Common myeloid progenitor, CD34-positive (primary cell): ENCODE results near the gene OTC.

Experiments
- CTCF ChIA-PET: fragments of 350-600 bp; sonication (Branson Sonifier 250); formaldehyde crosslinking; loops from one replicate; lab custom pipeline; 2021; ENCODE audit warnings: antibody characterized with exemption; lab: Charles Lee
- POLR2A ChIA-PET: fragments of 350-600 bp; sonication (Branson Sonifier 250); formaldehyde crosslinking; loops from one replicate; lab custom pipeline; 2021; ENCODE audit warnings: antibody characterized with exemption; lab: Charles Lee
- DNase-seq, 3 donors: peaks; one replicate each; pipeline versions ENCODE4 v3.0.0 to v3.0.0-alpha.2; 2013
- H3K27ac ChIP-seq, 2 experiments: 1 replicate in 1 of 2; 2 replicates in 1 of 2; pipeline ENCODE4 v1.7.0; 2013; ENCODE audit warnings: inconsistent platforms in 2 of 2, low read length in 2 of 2, mild to moderate bottlenecking in 2 of 2, low read depth in 1 of 2, moderate library complexity in 1 of 2; ENCODE audit not compliant: severe bottlenecking in 2 of 2, insufficient read depth in 1 of 2, poor library complexity in 1 of 2
- H3K27me3 ChIP-seq, 5 experiments: replicated peaks in 2 of 5; 1 replicate in 3 of 5; 2 replicates in 2 of 5; pipeline versions ENCODE4 v1.6.1 to v1.7.0; 2013; ENCODE audit warnings: low read length in 4 of 5, mild to moderate bottlenecking in 2 of 5, moderate library complexity in 2 of 5, inconsistent platforms in 1 of 5; ENCODE audit not compliant: insufficient read depth in 5 of 5, control insufficient read depth in 4 of 5
- H3K36me3 ChIP-seq, 4 experiments: 1 replicate in 2 of 4; 2 replicates in 2 of 4; pipeline versions ENCODE4 v1.6.1 to v1.7.0; 2013; ENCODE audit warnings: low read length in 3 of 4, control low read depth in 1 of 4, mild to moderate bottlenecking in 1 of 4; ENCODE audit not compliant: control insufficient read depth in 4 of 4, insufficient read depth in 4 of 4
- H3K4me1 ChIP-seq, 4 experiments: 1 replicate in 3 of 4; 2 replicates in 1 of 4; pipeline versions ENCODE4 v1.6.1 to v1.7.1; 2013; ENCODE audit warnings: low read length in 3 of 4, mild to moderate bottlenecking in 3 of 4, control low read depth in 1 of 4, inconsistent platforms in 1 of 4, moderate library complexity in 1 of 4; ENCODE audit not compliant: control insufficient read depth in 4 of 4, insufficient read depth in 4 of 4; ENCODE audit errors: control extremely low read depth in 1 of 4
- H3K4me3 ChIP-seq, 7 experiments: 1 replicate in 4 of 7; 2 replicates in 3 of 7; pipeline versions ENCODE4 v1.5.1 to v1.7.0; 2013; ENCODE audit warnings: mild to moderate bottlenecking in 7 of 7, low read length in 6 of 7, moderate library complexity in 6 of 7, inconsistent platforms in 2 of 7, low read depth in 2 of 7, control low read depth in 1 of 7; ENCODE audit not compliant: insufficient read depth in 4 of 7, control insufficient read depth in 1 of 7; ENCODE audit errors: extremely low read depth in 1 of 7
- H3K9me3 ChIP-seq, 5 experiments: 1 replicate in 4 of 5; 2 replicates in 1 of 5; pipeline versions ENCODE4 v1.6.1 to v1.7.1; 2013; ENCODE audit warnings: low read length in 4 of 5, mild to moderate bottlenecking in 2 of 5, inconsistent platforms in 1 of 5, low read depth in 1 of 5, moderate library complexity in 1 of 5; ENCODE audit not compliant: control insufficient read depth in 4 of 5, insufficient read depth in 2 of 5; ENCODE audit errors: control extremely low read depth in 1 of 5
- WGBS: methylation state at CpG from one replicate; pipeline ENCODE4 v1.1.5; 2013; ENCODE audit not compliant: insufficient coverage; 5-methylcytosine and 5-hydroxymethylcytosine counted together

OTC gene

DNA sequence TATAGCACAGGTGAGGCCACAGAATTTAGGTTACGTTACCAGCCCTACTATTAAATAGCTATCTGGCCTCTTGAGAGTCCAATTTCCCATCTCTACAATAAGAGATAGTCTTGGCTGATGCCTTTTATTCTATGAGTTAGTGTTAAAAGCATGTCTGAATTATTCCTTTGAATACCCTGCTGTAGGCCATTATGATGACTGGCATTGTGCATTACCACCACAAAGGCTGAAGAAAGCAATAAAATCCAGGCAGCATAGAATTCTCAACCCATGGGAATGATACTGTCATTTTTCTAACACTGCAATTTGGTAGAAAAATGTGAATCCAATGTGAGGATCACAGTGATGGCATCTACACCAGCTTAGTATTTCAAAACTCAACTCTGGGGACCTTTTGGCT lies 51.4 kb downstream of the OTC start:
- no peaks in the 10 kb centered on the region for H3K9me3 ChIP-seq
- H3K4me3 ChIP-seq, result no peak overlapping the region
- no peaks in the 10 kb centered on the region for H3K4me1 ChIP-seq
- no peak for DNase-seq
- no peaks in the 10 kb centered on the region for H3K36me3 ChIP-seq
- ChIA-PET CTCF (no interaction called here), POLR2A (no interaction called here)
- WGBS, result no CpG with 5 or more reads among the region's 1 CpG
- H3K27ac ChIP-seq, result no peak overlapping the region
- peaks cover 0 to 6% (median 0%) of the 10 kb centered on the region in 5 experiments for H3K27me3 ChIP-seq

DNA sequence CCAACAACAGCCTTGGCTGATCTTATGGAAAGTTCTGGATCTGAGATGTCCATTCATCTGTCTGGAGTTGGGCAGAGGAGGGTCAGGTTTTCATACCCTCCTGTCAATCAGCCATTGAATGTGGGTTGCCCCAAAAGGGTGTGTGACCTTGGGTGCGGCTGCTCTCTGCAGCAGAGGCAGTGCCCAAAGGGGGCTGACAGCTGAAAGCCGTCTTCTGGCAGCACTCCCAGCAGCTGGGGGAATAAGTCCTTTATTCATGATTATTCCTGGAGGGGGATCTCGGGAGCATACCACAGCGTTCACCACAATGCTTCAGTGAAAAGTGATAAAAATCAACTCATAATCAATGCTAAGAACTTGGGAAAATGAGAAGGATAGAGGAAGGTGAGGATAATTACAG lies 54.7 kb downstream of the OTC start:
- POLR2A ChIA-PET, result no interaction called here
- CTCF ChIA-PET, result no interaction called here

DNA sequence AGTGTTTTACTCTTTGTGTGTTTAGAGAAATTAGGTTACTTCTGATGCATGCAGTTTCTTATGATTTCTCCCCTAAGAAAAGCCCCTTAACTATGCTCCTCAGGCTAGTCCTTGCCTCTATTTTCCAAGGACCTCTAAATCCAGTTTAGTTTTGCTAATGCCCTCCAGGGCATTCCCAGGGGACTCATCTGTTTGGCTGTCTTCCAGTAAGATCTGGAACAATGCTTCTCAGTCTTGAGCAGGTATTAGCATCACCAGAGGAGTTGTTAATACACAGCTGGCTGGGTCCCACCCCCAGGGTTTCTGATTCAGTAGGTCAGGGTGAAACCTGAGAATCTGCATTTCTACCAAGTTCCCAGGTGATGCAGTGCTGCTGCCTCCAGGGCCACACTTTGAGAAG lies 56.9 kb downstream of the OTC start:
- H3K27ac ChIP-seq, result no peak overlapping the region
- no peak for DNase-seq
- no peaks in the 10 kb centered on the region for H3K9me3 ChIP-seq
- no peak overlapping the region for H3K4me3 ChIP-seq
- CTCF ChIA-PET, result no interaction called here
- peaks cover 0 to 3% (median 0%) of the 10 kb centered on the region in 5 experiments for H3K27me3 ChIP-seq
- no peaks in the 10 kb centered on the region for H3K4me1 ChIP-seq
- H3K36me3 ChIP-seq, result no peaks in the 10 kb centered on the region
- POLR2A ChIA-PET, result no interaction called here

More for the DNA sequence above, 54.7 kb downstream of the OTC start:
- H3K4me1 ChIP-seq, result no peaks in the 10 kb centered on the region
- WGBS, result 100% methylated on average over 1 of the region's 4 CpGs
- no peak overlapping the region for H3K27ac ChIP-seq
- no peaks in the 10 kb centered on the region for H3K9me3 ChIP-seq
- no peak overlapping the region for H3K4me3 ChIP-seq
- no peak for DNase-seq
- H3K36me3 ChIP-seq, result no peaks in the 10 kb centered on the region
- peaks cover 0 to 3% (median 0%) of the 10 kb centered on the region in 5 experiments for H3K27me3 ChIP-seq

DNA sequence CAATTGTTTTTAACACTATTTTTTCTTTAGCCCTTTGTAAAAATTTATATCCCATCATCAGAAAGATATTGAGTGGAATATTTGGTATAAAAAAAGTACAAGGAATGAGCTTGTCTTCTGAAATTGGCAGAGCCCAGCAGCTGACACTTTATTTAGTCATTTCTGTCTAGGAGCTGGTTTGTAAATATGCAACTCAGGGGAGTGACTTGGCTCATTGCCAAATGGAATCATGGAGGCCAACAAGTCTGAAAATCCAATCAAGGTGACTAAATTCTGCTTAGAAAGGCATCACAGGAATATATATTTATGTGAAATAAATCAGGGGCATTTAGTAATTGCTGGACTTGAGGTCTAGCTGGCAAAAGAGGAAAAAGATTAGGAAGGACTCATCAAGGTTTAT lies 74.4 kb downstream of the OTC start:
- Histone ChIP-seq H3K9me3 (peaks cover 0 to 1% (median 0%) of the 10 kb centered on the region in 5 experiments), H3K27me3 (no peaks in the 10 kb centered on the region), H3K4me3 (no peak overlapping the region), H3K36me3 (no peaks in the 10 kb centered on the region), H3K27ac (no peak overlapping the region), H3K4me1 (no peaks in the 10 kb centered on the region)
- ChIA-PET CTCF (no interaction called here), POLR2A (no interaction called here)
- DNase-seq, result peak; percentile 10 to 56 (median 55)

DNA sequence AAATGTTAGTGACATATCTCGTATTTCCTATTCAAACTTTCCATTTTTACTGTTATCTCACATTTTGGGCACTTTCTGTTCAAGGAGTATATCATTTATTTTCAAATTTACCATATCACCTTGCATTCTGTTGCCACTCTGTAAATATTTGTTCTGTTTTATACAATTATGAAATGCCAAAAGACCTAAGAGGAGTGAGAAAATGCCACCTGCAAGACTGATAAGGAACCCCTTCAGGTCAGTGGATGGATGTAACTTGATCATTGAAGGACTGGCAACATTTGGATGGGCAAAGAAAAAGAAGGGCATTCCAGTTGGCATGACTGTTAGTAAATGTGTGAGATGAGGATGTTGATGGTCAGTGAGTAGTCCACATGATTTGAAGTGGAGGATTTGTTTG lies 79.1 kb downstream of the OTC start:
- Histone ChIP-seq H3K27me3 (no peaks in the 10 kb centered on the region), H3K27ac (no peak overlapping the region), H3K4me1 (no peaks in the 10 kb centered on the region), H3K36me3 (no peaks in the 10 kb centered on the region), H3K4me3 (no peak overlapping the region), H3K9me3 (peaks cover 0 to 1% (median 0%) of the 10 kb centered on the region in 5 experiments)
- POLR2A ChIA-PET, result no interaction called here
- no peak for DNase-seq
- CTCF ChIA-PET, result no interaction called here
- WGBS, result no CpG with 5 or more reads among the region's 1 CpG

DNA sequence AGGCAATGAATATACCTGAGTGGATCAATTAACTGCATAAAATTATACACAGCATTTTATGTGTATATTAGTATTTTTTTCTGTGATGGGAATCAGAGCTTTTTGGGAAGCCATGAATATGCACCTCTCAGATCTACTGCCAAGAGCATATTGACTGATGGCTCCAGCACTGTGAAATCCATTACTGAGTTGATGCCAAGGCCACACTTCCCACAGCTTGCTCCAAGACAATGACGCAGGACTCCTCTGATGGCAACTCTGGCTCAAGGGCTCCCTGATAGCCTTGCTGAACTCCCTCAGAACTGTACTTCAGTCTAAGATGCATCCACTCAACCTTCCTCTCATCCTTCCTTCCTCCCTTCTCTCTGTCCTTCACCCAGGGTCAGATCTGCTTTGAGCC lies 82.7 kb downstream of the OTC start:
- H3K36me3 ChIP-seq, result no peaks in the 10 kb centered on the region
- no peaks in the 10 kb centered on the region for H3K4me1 ChIP-seq
- no CpG with 5 or more reads among the region's 1 CpG for WGBS
- peaks cover 0 to 1% (median 0%) of the 10 kb centered on the region in 5 experiments for H3K9me3 ChIP-seq
- no peak overlapping the region for H3K27ac ChIP-seq
- no peak overlapping the region for H3K4me3 ChIP-seq
- ChIA-PET POLR2A (no interaction called here), CTCF (no interaction called here)
- H3K27me3 ChIP-seq, result no peaks in the 10 kb centered on the region
- no peak for DNase-seq

DNA sequence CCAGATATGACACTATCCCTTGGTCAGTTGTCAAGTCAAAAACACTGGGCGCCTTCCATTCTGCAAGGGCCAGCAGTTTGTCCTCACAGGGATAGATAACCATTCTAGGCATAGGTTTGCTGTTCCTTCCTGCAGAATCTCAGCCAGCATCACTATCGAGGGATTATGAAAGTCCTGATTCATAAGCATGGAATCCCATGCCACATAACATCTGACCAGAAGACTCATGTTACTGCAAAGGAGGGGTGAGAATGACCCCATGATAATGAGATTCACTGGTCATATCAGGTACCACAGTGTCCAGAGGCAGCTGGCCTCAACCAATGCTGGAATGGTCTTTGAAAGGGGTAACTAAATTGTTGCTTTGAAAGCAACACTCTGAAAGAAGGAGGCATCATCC lies 84.7 kb downstream of the OTC start:
- Histone ChIP-seq H3K36me3 (no peaks in the 10 kb centered on the region), H3K4me3 (no peak overlapping the region), H3K4me1 (no peaks in the 10 kb centered on the region), H3K27ac (no peak overlapping the region), H3K9me3 (no peaks in the 10 kb centered on the region), H3K27me3 (no peaks in the 10 kb centered on the region)
- POLR2A ChIA-PET, result no interaction called here
- 75% methylated on average over 1 of the region's 2 CpGs for WGBS
- DNase-seq, result no peak
- CTCF ChIA-PET, result no interaction called here
